ENCODE measurements around the gene DSEL.

DNA sequence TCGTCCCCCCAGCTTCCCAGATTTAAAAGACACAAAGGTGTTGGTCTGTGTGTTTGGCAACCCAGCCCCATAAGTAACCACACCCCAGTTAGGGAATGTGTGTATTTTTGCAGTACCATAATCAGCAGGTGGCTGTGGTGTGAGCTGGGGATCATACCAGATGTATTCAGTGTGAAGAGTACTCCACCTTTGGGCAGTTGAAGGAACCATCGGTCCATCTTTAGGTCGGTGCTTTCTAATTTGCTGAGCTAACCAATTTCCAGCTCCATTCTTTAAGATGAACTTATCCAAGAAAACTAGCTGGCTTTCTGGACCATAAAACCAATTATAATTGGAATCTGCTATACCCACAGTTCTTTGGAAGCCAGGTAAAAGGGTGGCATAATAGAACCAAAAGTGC lies 3.2 kb downstream of the DSEL start:
- TF ChIP-seq, protein P1, sequence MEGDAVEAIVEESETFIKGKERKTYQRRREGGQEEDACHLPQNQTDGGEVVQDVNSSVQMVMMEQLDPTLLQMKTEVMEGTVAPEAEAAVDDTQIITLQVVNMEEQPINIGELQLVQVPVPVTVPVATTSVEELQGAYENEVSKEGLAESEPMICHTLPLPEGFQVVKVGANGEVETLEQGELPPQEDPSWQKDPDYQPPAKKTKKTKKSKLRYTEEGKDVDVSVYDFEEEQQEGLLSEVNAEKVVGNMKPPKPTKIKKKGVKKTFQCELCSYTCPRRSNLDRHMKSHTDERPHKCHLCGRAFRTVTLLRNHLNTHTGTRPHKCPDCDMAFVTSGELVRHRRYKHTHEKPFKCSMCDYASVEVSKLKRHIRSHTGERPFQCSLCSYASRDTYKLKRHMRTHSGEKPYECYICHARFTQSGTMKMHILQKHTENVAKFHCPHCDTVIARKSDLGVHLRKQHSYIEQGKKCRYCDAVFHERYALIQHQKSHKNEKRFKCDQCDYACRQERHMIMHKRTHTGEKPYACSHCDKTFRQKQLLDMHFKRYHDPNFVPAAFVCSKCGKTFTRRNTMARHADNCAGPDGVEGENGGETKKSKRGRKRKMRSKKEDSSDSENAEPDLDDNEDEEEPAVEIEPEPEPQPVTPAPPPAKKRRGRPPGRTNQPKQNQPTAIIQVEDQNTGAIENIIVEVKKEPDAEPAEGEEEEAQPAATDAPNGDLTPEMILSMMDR (IDR thresholded peaks at IDR 0.05), result peak in 2 of 6 experiments; percentile 10 to 12
- TF ChIP-seq POLR2A (IDR thresholded peaks at IDR 0.05), result no peak
